Measurements from ENCODE around the gene RNF157. TPM values are rescaled to one million over a fixed set of nuclear protein-coding genes. Genes with fewer than 3 reads are reported as not detected.

The RNF157 gene
- total RNA-seq, 2 donors from 2014 or later = 9.6 to 11.2 TPM

- Histone ChIP-seq H3K36me3 (ENCODE audit: control insufficient read depth, insufficient read depth, low read length) (peaks cover 24% of the 10 kb centered on the region), H3K27ac (ENCODE audit: low read depth, low read length) (no peak overlapping the region), H3K27me3 (ENCODE audit: control insufficient read depth, insufficient read depth, low read length, poor library complexity, severe bottlenecking) (no peaks in the 10 kb centered on the region), H3K9ac (ENCODE audit: extremely low read depth, low read length, poor library complexity, severe bottlenecking) (no peak overlapping the region), H3K9me3 (ENCODE audit: control insufficient read depth, low read length) (no peaks in the 10 kb centered on the region), H3K4me1 (ENCODE audit: control insufficient read depth, insufficient read depth, low read length) (peaks cover 6% of the 10 kb centered on the region), H3K4me3 (ENCODE audit: low read length) (no peak overlapping the region)
- WGBS, 2 experiments (ENCODE audit: insufficient coverage in 1 of 2, insufficient read length in 1 of 2) = 96 to 100% methylated on average over 3 to 4 of the region's 5 CpGs
- DNase-seq = peak; percentile 55
- Mint-ChIP-seq H3K4me1 (peaks cover 15% of the 10 kb centered on the region), H3K27ac (peak overlapping the region; percentile 39), H3K4me3 (peak overlapping the region; percentile 97), H3K36me3 (ENCODE audit: low read depth) (peaks cover 17% of the 10 kb centered on the region), H3K9me3 (peaks cover 3% of the 10 kb centered on the region), H3K27me3 (ENCODE audit: insufficient read depth) (no peaks in the 10 kb centered on the region)
- no peak for TF ChIP-seq CTCF (conservative IDR thresholded peaks at IDR 0.05)
These were observed 135.4 kb downstream of the RNF157 start for GRCh38 chr17:76104896-76105231.

- Mint-ChIP-seq H3K36me3 (ENCODE audit: low read depth) (peaks cover 22% of the 10 kb centered on the region), H3K4me1 (peaks cover 15% of the 10 kb centered on the region), H3K27ac (peak overlapping the region; percentile 98), H3K27me3 (ENCODE audit: insufficient read depth) (no peaks in the 10 kb centered on the region), H3K9me3 (peaks cover 3% of the 10 kb centered on the region), H3K4me3 (peak overlapping the region; percentile 97)
- peak overlapping the region; percentile 93 for H3K4me3 ChIP-seq (ENCODE audit: low read length)
- no peak for TF ChIP-seq CTCF (conservative IDR thresholded peaks at IDR 0.05)
- no peak overlapping the region for H3K27ac ChIP-seq (ENCODE audit: low read depth, low read length)
- H3K4me1 ChIP-seq (ENCODE audit: control insufficient read depth, insufficient read depth, low read length) = peaks cover 6% of the 10 kb centered on the region
- whole genome bisulfite sequencing, 2 experiments (ENCODE audit: insufficient coverage in 1 of 2, insufficient read length in 1 of 2) = 91% methylated on average over 17 to 29 of the region's 29 CpGs
- H3K9me3 ChIP-seq (ENCODE audit: control insufficient read depth, low read length) = no peaks in the 10 kb centered on the region
- peak overlapping the region; percentile 65 for H3K9ac ChIP-seq (ENCODE audit: extremely low read depth, low read length, poor library complexity, severe bottlenecking)
- peaks cover 29% of the 10 kb centered on the region for H3K36me3 ChIP-seq (ENCODE audit: control insufficient read depth, insufficient read depth, low read length)
- peak; percentile 52 for DNase-seq
- no peaks in the 10 kb centered on the region for H3K27me3 ChIP-seq (ENCODE audit: control insufficient read depth, insufficient read depth, low read length, poor library complexity, severe bottlenecking)
These were observed 136.0 kb downstream of the RNF157 start for GRCh38 chr17:76104140-76104895.

- H3K9me3 Mint-ChIP-seq = peaks cover 3% of the 10 kb centered on the region
- H3K27me3 Mint-ChIP-seq (ENCODE audit: insufficient read depth) = no peaks in the 10 kb centered on the region
- Histone ChIP-seq H3K9me3 (ENCODE audit: control insufficient read depth, low read length) (no peaks in the 10 kb centered on the region), H3K9ac (ENCODE audit: extremely low read depth, low read length, poor library complexity, severe bottlenecking) (peak within 1 kb of the TSS; percentile 65), H3K36me3 (ENCODE audit: control insufficient read depth, insufficient read depth, low read length) (peaks cover 36% of the 10 kb centered on the region), H3K27ac (ENCODE audit: low read depth, low read length) (peak within 1 kb of the TSS; percentile 13), H3K27me3 (ENCODE audit: control insufficient read depth, insufficient read depth, low read length, poor library complexity, severe bottlenecking) (no peaks in the 10 kb centered on the region), H3K4me1 (ENCODE audit: control insufficient read depth, insufficient read depth, low read length) (peaks cover 6% of the 10 kb centered on the region), H3K4me3 (ENCODE audit: low read length) (peak within 1 kb of the TSS; percentile 93)
- TF ChIP-seq CTCF (conservative IDR thresholded peaks at IDR 0.05) = peak; percentile 42
- WGBS, 2 experiments (ENCODE audit: insufficient coverage in 1 of 2, insufficient read length in 1 of 2) = 7 to 10% methylated on average over 45 to 55 of the region's 55 CpGs
- H3K27ac Mint-ChIP-seq = peak within 1 kb of the TSS; percentile 98
- peaks cover 15% of the 10 kb centered on the region for H3K4me1 Mint-ChIP-seq
- peak within 1 kb of the TSS; percentile 97 for H3K4me3 Mint-ChIP-seq
- H3K36me3 Mint-ChIP-seq (ENCODE audit: low read depth) = peaks cover 30% of the 10 kb centered on the region
- peak; percentile 99 for DNase-seq
These were observed 136.8 kb downstream of the RNF157 start, which contains the start of gene EXOC7 for GRCh38 chr17:76103274-76104139. EXOC7 (minus strand) TSS chr17:76103787; CDS start chr17:76103692, 95 bp downstream.

All from endodermal cell (in vitro differentiated cells).